HEK293 (cell line): ENCODE results near the gene PAEP.

Source experiments
- ELK4 ChIP-seq: IDR thresholded peaks from 2 replicates; pipeline ENCODE4 v1.6.1; 2011; ENCODE audit warnings: mild to moderate bottlenecking, low read depth, low read length, borderline replicate concordance
- YY1 ChIP-seq: fragments of 450-650 bp; formaldehyde crosslinking; IDR thresholded peaks from 2 replicates; pipeline ENCODE4 v1.5.1; 2018; ENCODE audit warnings: missing biosample characterization, missing genetic modification characterization
- ZNF292 ChIP-seq: fragments of 450-650 bp; formaldehyde crosslinking; IDR thresholded peaks from 2 replicates; pipeline ENCODE4 v1.5.1; 2016; ENCODE audit warnings: low read depth, missing biosample characterization, missing genetic modification characterization, borderline replicate concordance
- ZNF510 ChIP-seq: fragments of 450-650 bp; formaldehyde crosslinking; IDR thresholded peaks from 2 replicates; pipeline ENCODE4 v1.5.1; 2018; ENCODE audit warnings: mild to moderate bottlenecking, missing genetic modification characterization, missing biosample characterization; ENCODE audit not compliant: insufficient replicate concordance
- ZNF585B ChIP-seq: fragments of 450-650 bp; formaldehyde crosslinking; IDR thresholded peaks from 2 replicates; pipeline ENCODE4 v1.5.1; 2016; ENCODE audit warnings: missing biosample characterization, missing genetic modification characterization
- ZSCAN30 ChIP-seq: fragments of 450-650 bp; IDR thresholded peaks from 2 replicates; pipeline ENCODE4 v1.5.1; 2018; ENCODE audit warnings: missing biosample characterization, mild to moderate bottlenecking, missing genetic modification characterization, moderate library complexity
- TF ChIP-seq, protein P1 (sequence below): fragments of 450-650 bp; formaldehyde crosslinking; IDR thresholded peaks from 2 replicates; pipeline ENCODE4 v1.5.1; 2016; ENCODE audit warnings: missing biosample characterization, missing genetic modification characterization

DNA sequence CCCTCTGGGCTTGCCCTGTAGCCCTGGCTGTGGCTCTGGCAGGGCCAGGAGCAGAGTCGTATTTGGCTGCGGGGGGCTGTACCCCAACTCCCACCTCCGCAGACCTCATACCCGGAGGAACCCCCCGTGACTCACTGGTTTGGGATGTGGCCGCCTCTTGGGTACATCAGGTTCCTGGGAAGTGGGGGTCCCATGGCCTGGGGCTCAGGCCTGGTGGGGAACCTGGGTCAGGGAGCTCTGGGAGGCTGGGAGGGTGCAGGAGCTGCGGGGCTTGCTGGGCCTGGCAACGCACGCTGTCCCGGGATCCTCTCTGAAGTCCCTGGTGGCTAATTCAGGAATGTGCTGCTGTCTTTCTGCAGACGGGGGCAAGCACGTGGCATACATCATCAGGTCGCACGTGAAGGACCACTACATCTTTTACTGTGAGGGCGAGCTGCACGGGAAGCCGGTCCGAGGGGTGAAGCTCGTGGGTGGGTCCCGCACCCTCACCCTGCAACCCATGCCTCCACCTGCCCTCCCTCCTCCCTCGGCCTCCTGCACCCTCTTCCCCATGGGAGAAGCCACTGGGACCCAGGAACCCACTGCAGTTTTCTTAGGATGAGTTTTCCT, 37.9 kb upstream of the PAEP start:
- no peak for TF ChIP-seq YY1 (tag by site-specific recombination)
- no peak for TF ChIP-seq ELK4
- TF ChIP-seq ZNF292 (tag by site-specific recombination): no peak
- TF ChIP-seq ZSCAN30 (tag by site-specific recombination): no peak
- TF ChIP-seq, protein P1, sequence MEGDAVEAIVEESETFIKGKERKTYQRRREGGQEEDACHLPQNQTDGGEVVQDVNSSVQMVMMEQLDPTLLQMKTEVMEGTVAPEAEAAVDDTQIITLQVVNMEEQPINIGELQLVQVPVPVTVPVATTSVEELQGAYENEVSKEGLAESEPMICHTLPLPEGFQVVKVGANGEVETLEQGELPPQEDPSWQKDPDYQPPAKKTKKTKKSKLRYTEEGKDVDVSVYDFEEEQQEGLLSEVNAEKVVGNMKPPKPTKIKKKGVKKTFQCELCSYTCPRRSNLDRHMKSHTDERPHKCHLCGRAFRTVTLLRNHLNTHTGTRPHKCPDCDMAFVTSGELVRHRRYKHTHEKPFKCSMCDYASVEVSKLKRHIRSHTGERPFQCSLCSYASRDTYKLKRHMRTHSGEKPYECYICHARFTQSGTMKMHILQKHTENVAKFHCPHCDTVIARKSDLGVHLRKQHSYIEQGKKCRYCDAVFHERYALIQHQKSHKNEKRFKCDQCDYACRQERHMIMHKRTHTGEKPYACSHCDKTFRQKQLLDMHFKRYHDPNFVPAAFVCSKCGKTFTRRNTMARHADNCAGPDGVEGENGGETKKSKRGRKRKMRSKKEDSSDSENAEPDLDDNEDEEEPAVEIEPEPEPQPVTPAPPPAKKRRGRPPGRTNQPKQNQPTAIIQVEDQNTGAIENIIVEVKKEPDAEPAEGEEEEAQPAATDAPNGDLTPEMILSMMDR: no peak
- TF ChIP-seq ZNF585B (tag by site-specific recombination): no peak
- no peak for TF ChIP-seq ZNF510 (tag by site-specific recombination)
